Bladder microvascular endothelial cell (primary cell): ENCODE measurements around the gene PRMT9. TPM values are rescaled to one million over a fixed set of nuclear protein-coding genes. Genes with fewer than 3 reads are reported as not detected.

Source experiments
- total RNA-seq: library from RNA; depleted of rRNA; stranded (reverse); fragments of >200 nt; gene quantifications from 2 replicates; pipeline ENCODE4 v1.2.3, GENCODE V29; 2014

PRMT9 gene
- total RNA-seq = 5.8 and 13.2 TPM in 2 replicates

DNA sequence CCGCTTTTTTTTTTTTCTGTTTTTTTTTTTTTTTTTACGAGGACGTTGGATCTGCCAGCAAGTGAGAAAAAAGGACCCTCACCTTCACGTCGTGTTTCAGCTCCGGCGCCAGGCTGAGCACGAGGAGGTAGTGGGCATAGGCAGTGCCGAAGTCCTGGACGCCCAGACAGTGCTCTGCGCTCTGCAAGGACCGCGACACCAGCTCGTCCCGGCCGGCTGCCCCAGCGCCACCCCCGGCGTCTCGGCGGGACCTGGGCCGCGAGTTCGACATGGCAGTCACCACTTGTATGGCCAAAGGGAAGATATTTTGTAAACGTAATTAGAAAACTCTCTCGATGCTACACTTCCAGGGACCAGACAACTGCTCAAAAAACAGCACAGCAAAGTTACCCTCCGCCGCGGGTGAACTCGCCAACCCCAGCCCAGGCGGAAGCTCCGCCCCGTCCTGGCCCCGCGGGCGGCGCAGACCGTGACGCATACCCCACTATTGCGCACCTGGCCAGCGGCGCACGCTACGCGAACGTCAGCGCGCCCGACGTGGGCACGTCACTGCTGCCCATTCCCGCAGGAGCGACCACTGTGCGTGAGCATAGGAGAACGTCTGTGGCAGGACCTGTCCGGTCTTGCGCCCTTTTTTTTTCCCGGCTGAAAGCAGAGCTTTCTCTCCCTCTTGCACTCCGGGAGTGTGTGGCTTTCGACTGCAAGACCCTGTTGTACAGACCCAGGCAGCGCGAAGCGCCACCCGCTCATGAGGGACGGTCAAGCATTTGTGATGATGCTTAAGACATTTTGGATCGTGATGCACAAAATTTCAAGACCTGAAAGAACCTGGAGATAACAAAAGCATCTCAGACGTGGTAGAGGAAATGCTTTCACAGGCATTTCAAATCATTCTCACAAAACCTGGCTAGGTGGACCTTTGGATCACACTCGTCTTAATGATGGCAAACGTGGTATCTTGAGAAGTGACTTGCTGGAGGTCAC lies at the start of gene PRMT9:
Gene PRMT9, minus strand, starts transcription at position 447 of the 984 bp plus-strand sequence. Its CDS starts 176 bp downstream, at position 271.

DNA sequence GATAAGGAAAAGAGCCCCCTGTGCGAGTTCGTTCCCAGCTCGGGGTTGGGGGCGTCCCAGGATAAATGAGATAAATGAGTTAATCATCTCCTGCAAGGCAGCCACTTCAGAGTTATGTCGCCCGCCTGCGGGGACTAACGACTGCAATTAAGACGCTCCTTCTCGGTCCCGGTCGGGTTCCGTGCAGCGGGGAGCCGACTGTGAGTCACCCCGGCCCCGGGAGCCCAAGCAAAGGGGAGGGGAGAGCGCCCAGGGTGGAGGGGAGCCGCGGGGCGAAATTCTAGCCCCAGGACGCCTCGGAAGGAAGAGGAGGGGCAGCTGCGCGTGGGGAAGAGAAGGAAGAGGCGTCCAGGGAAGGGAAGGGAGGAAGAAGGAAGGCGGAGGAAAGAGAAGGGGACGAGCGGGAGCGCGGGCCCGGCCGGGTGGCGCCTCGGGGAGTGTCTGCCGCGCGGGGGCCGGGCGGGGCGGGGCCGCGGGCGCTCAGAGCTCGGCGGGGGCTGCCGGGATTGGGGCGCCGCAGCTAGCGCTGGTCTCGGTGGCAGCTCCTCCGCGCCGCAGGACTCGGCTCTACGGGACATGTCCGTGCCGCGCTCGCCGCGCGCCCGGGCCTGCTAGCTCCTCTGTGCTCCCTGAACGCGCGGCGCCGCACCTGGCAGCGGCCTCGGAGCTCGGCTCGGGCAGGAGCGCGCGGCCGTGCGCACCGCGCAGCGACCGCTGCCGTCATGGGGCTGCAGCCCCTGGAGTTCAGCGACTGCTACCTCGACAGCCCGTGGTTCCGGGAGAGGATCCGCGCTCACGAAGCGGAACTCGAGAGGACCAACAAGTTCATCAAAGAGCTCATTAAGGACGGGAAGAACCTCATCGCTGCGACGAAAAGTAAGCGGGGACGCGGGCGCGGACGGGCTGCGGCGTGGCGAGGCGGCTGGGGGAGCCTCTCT lies 47.9 kb upstream of the PRMT9 start, which contains the start of gene ARHGAP10:
Gene ARHGAP10, plus strand, starts transcription at position 509 of the 938 bp plus-strand sequence. Its CDS starts 214 bp downstream, at position 723.

DNA sequence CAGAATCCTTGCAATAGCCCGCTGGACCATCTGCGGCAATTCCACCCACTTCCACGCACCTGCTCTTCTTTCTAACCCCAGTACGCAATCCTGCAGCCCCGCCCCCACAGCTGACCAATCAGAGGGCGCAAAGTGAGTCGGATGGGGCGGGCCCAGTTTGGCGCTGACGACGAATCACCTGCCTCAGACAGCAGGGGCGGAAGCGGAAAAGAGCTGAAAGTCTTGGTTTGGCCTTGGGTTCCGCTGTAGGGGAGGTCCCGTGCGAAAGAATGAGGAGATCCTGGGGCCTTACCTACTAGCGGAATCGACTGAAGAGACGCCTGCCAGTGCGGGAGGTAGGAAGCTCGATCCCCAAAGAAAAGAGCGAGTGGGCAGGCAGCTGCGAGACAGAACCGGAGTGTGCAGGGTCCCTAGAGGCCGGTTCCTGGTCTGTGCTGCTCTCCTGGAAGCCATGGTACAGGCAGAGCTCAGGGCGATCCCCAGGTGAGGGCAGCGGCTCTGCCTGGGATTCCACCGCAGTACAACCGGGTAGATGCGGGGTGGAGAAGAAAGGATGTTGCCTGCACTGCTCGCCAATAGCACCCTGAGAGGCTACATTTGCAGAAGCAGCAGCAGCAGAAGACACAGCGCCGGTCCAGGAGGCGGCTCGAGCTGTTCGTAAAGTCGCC lies 66.7 kb downstream of the PRMT9 start, which contains the start of gene TMEM184C:
Gene TMEM184C, plus strand, starts transcription at position 225 of the 668 bp plus-strand sequence. CDS start 560 bp downstream, outside the sequence.

Other genes with a start within 250 kb of the PRMT9 start
- gene EDNRA, start 203.1 kb downstream of the PRMT9 start, total RNA-seq = 0.16 and 0.25 TPM in 2 replicates
- 19.1 and 42.2 TPM in 2 replicates for gene TMEM184C, start 66.8 kb downstream of the PRMT9 start, total RNA-seq
- 13.1 and 22.0 TPM in 2 replicates for gene ARHGAP10, start 47.9 kb upstream of the PRMT9 start, total RNA-seq